ENCODE results near the gene SETDB1. TPM values are rescaled to one million over a fixed set of nuclear protein-coding genes. Genes with fewer than 3 reads are reported as not detected.
A peak's percentile ranks its signal among the peaks of the same experiment; 100 is the strongest.

SETDB1 gene
- total and polyA plus RNA-seq, 2 of the 13 experiments (the other 11 are each of a cell fraction or from before 2014, with no cell fraction given) = 33.1 to 34.6 TPM

DNA sequence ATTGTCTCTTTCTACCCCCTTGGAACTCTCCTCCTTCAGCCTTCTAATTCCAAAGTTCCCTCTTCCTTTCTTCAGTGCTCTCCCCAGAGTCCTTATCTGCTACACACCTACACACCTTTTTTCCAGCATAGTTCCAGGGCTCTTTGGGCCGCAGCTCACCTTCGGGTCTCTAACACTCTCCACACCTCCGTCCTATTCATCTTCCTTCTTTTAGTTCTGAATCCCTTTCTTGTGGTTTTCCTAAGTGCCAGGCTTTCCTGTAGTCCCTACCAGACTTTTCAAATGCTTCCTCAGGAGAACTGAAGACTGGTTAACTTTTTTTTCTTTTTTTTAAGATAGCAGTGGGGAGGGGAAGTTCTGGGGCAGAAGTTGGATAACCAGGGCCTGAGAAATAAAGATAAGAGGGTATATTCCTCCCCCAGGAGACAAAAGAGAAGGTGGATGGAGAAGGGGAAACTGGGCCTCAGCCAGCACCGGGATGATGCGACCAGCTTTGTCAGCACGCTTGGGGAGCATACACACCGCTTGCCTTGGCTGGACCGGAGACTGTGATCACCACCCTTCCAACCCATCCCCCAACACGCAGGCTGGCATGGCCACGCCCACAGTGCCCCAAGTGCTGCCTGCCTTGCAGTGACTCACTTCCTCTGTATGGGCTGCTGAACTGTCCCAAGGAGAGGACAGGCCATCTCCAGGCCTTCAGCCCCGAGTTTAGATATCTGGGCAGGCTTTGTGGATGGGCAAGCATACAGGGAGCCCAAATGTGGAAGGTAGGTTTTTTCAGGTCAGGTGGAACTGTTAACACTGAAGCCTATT, 50.9 kb downstream of the SETDB1 start (continued):
- TF ChIP-seq, protein P1, sequence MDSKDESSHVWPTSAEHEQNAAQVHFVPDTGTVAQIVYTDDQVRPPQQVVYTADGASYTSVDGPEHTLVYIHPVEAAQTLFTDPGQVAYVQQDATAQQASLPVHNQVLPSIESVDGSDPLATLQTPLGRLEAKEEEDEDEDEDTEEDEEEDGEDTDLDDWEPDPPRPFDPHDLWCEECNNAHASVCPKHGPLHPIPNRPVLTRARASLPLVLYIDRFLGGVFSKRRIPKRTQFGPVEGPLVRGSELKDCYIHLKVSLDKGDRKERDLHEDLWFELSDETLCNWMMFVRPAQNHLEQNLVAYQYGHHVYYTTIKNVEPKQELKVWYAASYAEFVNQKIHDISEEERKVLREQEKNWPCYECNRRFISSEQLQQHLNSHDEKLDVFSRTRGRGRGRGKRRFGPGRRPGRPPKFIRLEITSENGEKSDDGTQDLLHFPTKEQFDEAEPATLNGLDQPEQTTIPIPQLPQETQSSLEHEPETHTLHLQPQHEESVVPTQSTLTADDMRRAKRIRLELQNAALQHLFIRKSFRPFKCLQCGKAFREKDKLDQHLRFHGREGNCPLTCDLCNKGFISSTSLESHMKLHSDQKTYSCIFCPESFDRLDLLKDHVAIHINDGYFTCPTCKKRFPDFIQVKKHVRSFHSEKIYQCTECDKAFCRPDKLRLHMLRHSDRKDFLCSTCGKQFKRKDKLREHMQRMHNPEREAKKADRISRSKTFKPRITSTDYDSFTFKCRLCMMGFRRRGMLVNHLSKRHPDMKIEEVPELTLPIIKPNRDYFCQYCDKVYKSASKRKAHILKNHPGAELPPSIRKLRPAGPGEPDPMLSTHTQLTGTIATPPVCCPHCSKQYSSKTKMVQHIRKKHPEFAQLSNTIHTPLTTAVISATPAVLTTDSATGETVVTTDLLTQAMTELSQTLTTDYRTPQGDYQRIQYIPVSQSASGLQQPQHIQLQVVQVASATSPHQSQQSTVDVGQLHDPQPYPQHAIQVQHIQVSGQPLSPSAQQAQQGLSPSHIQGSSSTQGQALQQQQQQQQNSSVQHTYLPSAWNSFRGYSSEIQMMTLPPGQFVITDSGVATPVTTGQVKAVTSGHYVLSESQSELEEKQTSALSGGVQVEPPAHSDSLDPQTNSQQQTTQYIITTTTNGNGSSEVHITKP (CRISPR knock-in tag; IDR thresholded peaks at IDR 0.05; ENCODE audit: low read depth) = peak; percentile 47; the same call in 1 of the 2 replicates
- TF ChIP-seq, protein P2, sequence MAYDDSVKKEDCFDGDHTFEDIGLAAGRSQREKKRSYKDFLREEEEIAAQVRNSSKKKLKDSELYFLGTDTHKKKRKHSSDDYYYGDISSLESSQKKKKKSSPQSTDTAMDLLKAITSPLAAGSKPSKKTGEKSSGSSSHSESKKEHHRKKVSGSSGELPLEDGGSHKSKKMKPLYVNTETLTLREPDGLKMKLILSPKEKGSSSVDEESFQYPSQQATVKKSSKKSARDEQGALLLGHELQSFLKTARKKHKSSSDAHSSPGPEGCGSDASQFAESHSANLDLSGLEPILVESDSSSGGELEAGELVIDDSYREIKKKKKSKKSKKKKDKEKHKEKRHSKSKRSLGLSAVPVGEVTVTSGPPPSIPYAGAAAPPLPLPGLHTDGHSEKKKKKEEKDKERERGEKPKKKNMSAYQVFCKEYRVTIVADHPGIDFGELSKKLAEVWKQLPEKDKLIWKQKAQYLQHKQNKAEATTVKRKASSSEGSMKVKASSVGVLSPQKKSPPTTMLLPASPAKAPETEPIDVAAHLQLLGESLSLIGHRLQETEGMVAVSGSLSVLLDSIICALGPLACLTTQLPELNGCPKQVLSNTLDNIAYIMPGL (CRISPR knock-in tag; IDR thresholded peaks at IDR 0.05; ENCODE audit: borderline replicate concordance in 1 of 2, low read depth in 1 of 2) = peak in 1 of 2 experiments; percentile 62; a peak in 1 of 4 replicates
- TF ChIP-seq CBX1 (IDR thresholded peaks at IDR 0.05; ENCODE audit: low read depth) (no peak), SP5 (CRISPR knock-in tag; IDR thresholded peaks at IDR 0.05; ENCODE audit: borderline replicate concordance, low read depth) (peak; percentile 89), HNRNPL (IDR thresholded peaks at IDR 0.05; ENCODE audit: low read depth, low read length) (peak; percentile 96), NFYB (CRISPR knock-in tag; IDR thresholded peaks at IDR 0.05) (no peak), RFXANK (CRISPR knock-in tag; IDR thresholded peaks at IDR 0.05) (no peak), ZNF850 (CRISPR knock-in tag; conservative IDR thresholded peaks at IDR 0.05) (no peak), SRSF9 (IDR thresholded peaks at IDR 0.05; ENCODE audit: borderline replicate concordance, insufficient read depth, low read depth, low read length, poor library complexity, severe bottlenecking) (no peak), IKZF4 (CRISPR knock-in tag; IDR thresholded peaks at IDR 0.05; ENCODE audit: borderline replicate concordance, low read depth, not compliant biosample characterization) (no peak), HES4 (CRISPR knock-in tag; IDR thresholded peaks at IDR 0.05; ENCODE audit: borderline replicate concordance) (no peak), GATAD2A (CRISPR knock-in tag; IDR thresholded peaks at IDR 0.05) (peak; percentile 79), ZNF83 (CRISPR knock-in tag; IDR thresholded peaks at IDR 0.05; ENCODE audit: borderline replicate concordance) (no peak), NCOA5 (CRISPR knock-in tag; IDR thresholded peaks at IDR 0.05) (no peak), ZMYM2 (CRISPR knock-in tag; IDR thresholded peaks at IDR 0.05) (no peak), ZNF746 (CRISPR knock-in tag; IDR thresholded peaks at IDR 0.05) (no peak)
- TF ChIP-seq, protein P3, sequence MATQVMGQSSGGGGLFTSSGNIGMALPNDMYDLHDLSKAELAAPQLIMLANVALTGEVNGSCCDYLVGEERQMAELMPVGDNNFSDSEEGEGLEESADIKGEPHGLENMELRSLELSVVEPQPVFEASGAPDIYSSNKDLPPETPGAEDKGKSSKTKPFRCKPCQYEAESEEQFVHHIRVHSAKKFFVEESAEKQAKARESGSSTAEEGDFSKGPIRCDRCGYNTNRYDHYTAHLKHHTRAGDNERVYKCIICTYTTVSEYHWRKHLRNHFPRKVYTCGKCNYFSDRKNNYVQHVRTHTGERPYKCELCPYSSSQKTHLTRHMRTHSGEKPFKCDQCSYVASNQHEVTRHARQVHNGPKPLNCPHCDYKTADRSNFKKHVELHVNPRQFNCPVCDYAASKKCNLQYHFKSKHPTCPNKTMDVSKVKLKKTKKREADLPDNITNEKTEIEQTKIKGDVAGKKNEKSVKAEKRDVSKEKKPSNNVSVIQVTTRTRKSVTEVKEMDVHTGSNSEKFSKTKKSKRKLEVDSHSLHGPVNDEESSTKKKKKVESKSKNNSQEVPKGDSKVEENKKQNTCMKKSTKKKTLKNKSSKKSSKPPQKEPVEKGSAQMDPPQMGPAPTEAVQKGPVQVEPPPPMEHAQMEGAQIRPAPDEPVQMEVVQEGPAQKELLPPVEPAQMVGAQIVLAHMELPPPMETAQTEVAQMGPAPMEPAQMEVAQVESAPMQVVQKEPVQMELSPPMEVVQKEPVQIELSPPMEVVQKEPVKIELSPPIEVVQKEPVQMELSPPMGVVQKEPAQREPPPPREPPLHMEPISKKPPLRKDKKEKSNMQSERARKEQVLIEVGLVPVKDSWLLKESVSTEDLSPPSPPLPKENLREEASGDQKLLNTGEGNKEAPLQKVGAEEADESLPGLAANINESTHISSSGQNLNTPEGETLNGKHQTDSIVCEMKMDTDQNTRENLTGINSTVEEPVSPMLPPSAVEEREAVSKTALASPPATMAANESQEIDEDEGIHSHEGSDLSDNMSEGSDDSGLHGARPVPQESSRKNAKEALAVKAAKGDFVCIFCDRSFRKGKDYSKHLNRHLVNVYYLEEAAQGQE (IDR thresholded peaks at IDR 0.05; ENCODE audit: borderline replicate concordance in 1 of 2, low read depth in 1 of 2, low read length in 2 of 2) = no peak
- TF ChIP-seq, protein P4, sequence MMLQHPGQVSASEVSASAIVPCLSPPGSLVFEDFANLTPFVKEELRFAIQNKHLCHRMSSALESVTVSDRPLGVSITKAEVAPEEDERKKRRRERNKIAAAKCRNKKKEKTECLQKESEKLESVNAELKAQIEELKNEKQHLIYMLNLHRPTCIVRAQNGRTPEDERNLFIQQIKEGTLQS (CRISPR knock-in tag; IDR thresholded peaks at IDR 0.05) = peak; percentile 27; the same call in 1 of the 2 replicates
- TF ChIP-seq, protein P5, sequence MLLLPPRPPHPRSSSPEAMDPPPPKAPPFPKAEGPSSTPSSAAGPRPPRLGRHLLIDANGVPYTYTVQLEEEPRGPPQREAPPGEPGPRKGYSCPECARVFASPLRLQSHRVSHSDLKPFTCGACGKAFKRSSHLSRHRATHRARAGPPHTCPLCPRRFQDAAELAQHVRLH (CRISPR knock-in tag; IDR thresholded peaks at IDR 0.05; ENCODE audit: borderline replicate concordance, low read depth) = no peak
